ENCODE data around the gene SLC35F4. TPM values are rescaled to one million over a fixed set of nuclear protein-coding genes. Genes with fewer than 3 reads are reported as not detected.

The SLC35F4 gene
- total and polyA plus RNA-seq, 2 donors (not counting 3 experiments of a cell fraction or from before 2014, with no cell fraction given) = not detected

- ChIA-PET POLR2A (no interaction called here), CTCF (no interaction called here)
- Histone ChIP-seq H3K4me2 (ENCODE audit: insufficient read depth, low read length) (no peak overlapping the region), H3K4me3 (replicated peaks in 1 of 3; ENCODE audit: insufficient read depth in 1 of 3, low read depth in 1 of 3, low read length in 3 of 3) (no peak overlapping the region), H2AFZ (ENCODE audit: low read depth, low read length) (no peak overlapping the region), H3K9me3 (replicated peaks; ENCODE audit: control insufficient read depth, insufficient read depth, low read length) (no peaks in the 10 kb centered on the region), H3K9ac (replicated peaks; ENCODE audit: extremely low read depth, insufficient read depth, low read length) (no peak overlapping the region), H3K9me1 (replicated peaks; ENCODE audit: control insufficient read depth, extremely low read depth, insufficient read depth, low read length) (no peaks in the 10 kb centered on the region), H3K27me3 (ENCODE audit: control insufficient read depth in 2 of 2, insufficient read depth in 2 of 2, low read length in 2 of 2) (no peaks in the 10 kb centered on the region), H3K4me1 (ENCODE audit: control insufficient read depth, extremely low read depth, insufficient read depth, low read length) (no peaks in the 10 kb centered on the region), H3K27ac (ENCODE audit: insufficient read depth, low read depth, low read length) (no peak overlapping the region), H3K36me3 (ENCODE audit: control insufficient read depth in 2 of 2, extremely low read depth in 1 of 2, insufficient read depth in 2 of 2, low read length in 2 of 2) (no peaks in the 10 kb centered on the region), H3K79me2 (ENCODE audit: control insufficient read depth, insufficient read depth, low read length) (no peaks in the 10 kb centered on the region), H4K20me1 (replicated peaks; ENCODE audit: control insufficient read depth, extremely low read depth, insufficient read depth, low read length) (no peaks in the 10 kb centered on the region)
- dilution Hi-C loops (cut with MboI; ENCODE audit: extremely low pct_ligation_motif_present, low sequenced_read_pairs) = no loop called here
- intact Hi-C loops (cut with micrococcal nuclease) = no loop called here
- FAIRE-seq (no peak), DNase-seq (ENCODE audit: low read depth, low spot score) (no peak)
- BruUV-seq (replicated peaks) = no TSS peak
- no peak for TF ChIP-seq GATA2 (IDR thresholded peaks at IDR 0.05; ENCODE audit: insufficient read depth, insufficient read length, low read depth, low read length)
- no peak for TF ChIP-seq MAX (IDR thresholded peaks at IDR 0.05; ENCODE audit: insufficient read depth, insufficient read length)
- TF ChIP-seq FOS (IDR thresholded peaks at IDR 0.05; ENCODE audit: borderline replicate concordance, insufficient read depth, low read length) = no peak
- no peak for TF ChIP-seq POLR2A (IDR thresholded peaks at IDR 0.05; ENCODE audit: low read depth, low read length)
- TF ChIP-seq MYC (IDR thresholded peaks at IDR 0.05; ENCODE audit: low read depth, low read length) = no peak
- no peak for TF ChIP-seq JUN (IDR thresholded peaks at IDR 0.05; ENCODE audit: borderline replicate concordance, insufficient read depth, insufficient read length, low read depth)
- TF ChIP-seq POLR2AphosphoS5 (IDR thresholded peaks at IDR 0.05; ENCODE audit: insufficient read depth, low read depth, low read length) = no peak
- no peak for TF ChIP-seq EZH2 (IDR thresholded peaks at IDR 0.05; ENCODE audit: borderline replicate concordance, low read depth, low read length, severe bottlenecking)
- TF ChIP-seq CTCF (IDR thresholded peaks at IDR 0.05; ENCODE audit: extremely low read depth in 1 of 2, insufficient read depth in 1 of 2, low read depth in 1 of 2, low read length in 2 of 2) = no peak
Measured at GRCh38 chr14:57632649-57633048, 233.2 kb downstream of the SLC35F4 start.

Measured in endothelial cell of umbilical vein (primary cell).